ENCODE results near the gene CD96. TPM values are rescaled to one million over a fixed set of nuclear protein-coding genes. Genes with fewer than 3 reads are reported as not detected.

The CD96 gene
- total and polyA plus RNA-seq, 2 donors (not counting 3 experiments of a cell fraction or from before 2014, with no cell fraction given): not detected

GRCh38 chr3:111590143-111590491, 48.1 kb downstream of the CD96 start:
- H3K27ac ChIP-seq (ENCODE audit: insufficient read depth, low read depth, low read length): no peak overlapping the region
- POLR2A ChIA-PET: no interaction called here
- H3K9ac ChIP-seq (replicated peaks; ENCODE audit: extremely low read depth, insufficient read depth, low read length): no peak overlapping the region
- no TSS peak for BruUV-seq (replicated peaks)
- H3K36me3 ChIP-seq (ENCODE audit: control insufficient read depth in 2 of 2, extremely low read depth in 1 of 2, insufficient read depth in 2 of 2, low read length in 2 of 2): no peaks in the 10 kb centered on the region
- CTCF ChIA-PET: no interaction called here
- no peaks in the 10 kb centered on the region for H3K79me2 ChIP-seq (ENCODE audit: control insufficient read depth, insufficient read depth, low read length)
- H4K20me1 ChIP-seq (replicated peaks; ENCODE audit: control insufficient read depth, extremely low read depth, insufficient read depth, low read length): no peaks in the 10 kb centered on the region
- intact Hi-C loops (cut with micrococcal nuclease) (no loop called here), dilution Hi-C loops (cut with MboI; ENCODE audit: extremely low pct_ligation_motif_present, low sequenced_read_pairs) (no loop called here)
- H3K9me1 ChIP-seq (replicated peaks; ENCODE audit: control insufficient read depth, extremely low read depth, insufficient read depth, low read length): no peaks in the 10 kb centered on the region
- H2AFZ ChIP-seq (ENCODE audit: low read depth, low read length): no peak overlapping the region
- FAIRE-seq (no peak), DNase-seq (ENCODE audit: low read depth, low spot score) (no peak)
- H3K4me1 ChIP-seq (ENCODE audit: control insufficient read depth, extremely low read depth, insufficient read depth, low read length): no peaks in the 10 kb centered on the region
- no peak overlapping the region for H3K4me2 ChIP-seq (ENCODE audit: insufficient read depth, low read length)
- H3K9me3 ChIP-seq (replicated peaks; ENCODE audit: control insufficient read depth, insufficient read depth, low read length): no peaks in the 10 kb centered on the region
- TF ChIP-seq JUN (IDR thresholded peaks at IDR 0.05; ENCODE audit: borderline replicate concordance, insufficient read depth, insufficient read length, low read depth) (no peak), POLR2AphosphoS5 (IDR thresholded peaks at IDR 0.05; ENCODE audit: insufficient read depth, low read depth, low read length) (no peak), MYC (IDR thresholded peaks at IDR 0.05; ENCODE audit: low read depth, low read length) (no peak), POLR2A (IDR thresholded peaks at IDR 0.05; ENCODE audit: low read depth, low read length) (no peak)
- no peaks in the 10 kb centered on the region for H3K27me3 ChIP-seq (ENCODE audit: control insufficient read depth in 2 of 2, insufficient read depth in 2 of 2, low read length in 2 of 2)
- no peak overlapping the region for H3K4me3 ChIP-seq (replicated peaks in 1 of 3; ENCODE audit: insufficient read depth in 1 of 3, low read depth in 1 of 3, low read length in 3 of 3)

DNA sequence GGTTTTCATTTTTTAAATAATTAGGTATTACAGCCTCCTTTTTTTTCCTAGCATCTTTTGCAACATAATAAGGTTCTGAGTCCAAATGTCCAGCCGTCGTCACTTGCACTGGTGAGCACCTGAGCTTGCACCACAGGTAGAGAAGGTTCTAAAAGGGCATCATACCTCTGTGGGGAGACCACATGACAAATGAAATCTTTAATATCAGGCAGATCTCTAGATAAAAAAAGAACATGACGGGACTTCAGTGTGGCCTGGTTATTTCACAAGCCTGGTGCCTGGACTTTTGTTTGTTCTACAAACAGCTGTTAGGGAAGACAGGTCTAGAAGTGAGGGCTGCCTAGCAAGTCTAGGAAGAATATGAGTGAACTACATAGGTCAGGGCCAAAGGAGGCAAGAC, 49.6 kb downstream of the CD96 start:
- no peaks in the 10 kb centered on the region for H3K9me1 ChIP-seq (replicated peaks; ENCODE audit: control insufficient read depth, extremely low read depth, insufficient read depth, low read length)
- intact Hi-C loops (cut with micrococcal nuclease) (no loop called here), dilution Hi-C loops (cut with MboI; ENCODE audit: extremely low pct_ligation_motif_present, low sequenced_read_pairs) (no loop called here)
- CTCF ChIA-PET: no interaction called here
- FAIRE-seq (no peak), DNase-seq (ENCODE audit: low read depth, low spot score) (no peak)
- no peaks in the 10 kb centered on the region for H3K36me3 ChIP-seq (ENCODE audit: control insufficient read depth in 2 of 2, extremely low read depth in 1 of 2, insufficient read depth in 2 of 2, low read length in 2 of 2)
- no peaks in the 10 kb centered on the region for H4K20me1 ChIP-seq (replicated peaks; ENCODE audit: control insufficient read depth, extremely low read depth, insufficient read depth, low read length)
- POLR2A ChIA-PET: no interaction called here
- no peak overlapping the region for H3K9ac ChIP-seq (replicated peaks; ENCODE audit: extremely low read depth, insufficient read depth, low read length)
- no TSS peak for BruUV-seq (replicated peaks)
- H3K27ac ChIP-seq (ENCODE audit: insufficient read depth, low read depth, low read length): no peak overlapping the region
- H3K27me3 ChIP-seq (ENCODE audit: control insufficient read depth in 2 of 2, insufficient read depth in 2 of 2, low read length in 2 of 2): no peaks in the 10 kb centered on the region
- no peaks in the 10 kb centered on the region for H3K4me1 ChIP-seq (ENCODE audit: control insufficient read depth, extremely low read depth, insufficient read depth, low read length)
- H3K4me3 ChIP-seq (replicated peaks in 1 of 3; ENCODE audit: insufficient read depth in 1 of 3, low read depth in 1 of 3, low read length in 3 of 3): no peak overlapping the region
- no peak overlapping the region for H3K4me2 ChIP-seq (ENCODE audit: insufficient read depth, low read length)
- no peaks in the 10 kb centered on the region for H3K79me2 ChIP-seq (ENCODE audit: control insufficient read depth, insufficient read depth, low read length)
- no peak overlapping the region for H2AFZ ChIP-seq (ENCODE audit: low read depth, low read length)
- TF ChIP-seq POLR2AphosphoS5 (IDR thresholded peaks at IDR 0.05; ENCODE audit: insufficient read depth, low read depth, low read length) (no peak), GATA2 (IDR thresholded peaks at IDR 0.05; ENCODE audit: insufficient read depth, insufficient read length, low read depth, low read length) (no peak), FOS (IDR thresholded peaks at IDR 0.05; ENCODE audit: borderline replicate concordance, insufficient read depth, low read length) (no peak), POLR2A (IDR thresholded peaks at IDR 0.05; ENCODE audit: low read depth, low read length) (no peak), CTCF (IDR thresholded peaks at IDR 0.05; ENCODE audit: extremely low read depth in 1 of 2, insufficient read depth in 1 of 2, low read depth in 1 of 2, low read length in 2 of 2) (no peak), EZH2 (IDR thresholded peaks at IDR 0.05; ENCODE audit: borderline replicate concordance, low read depth, low read length, severe bottlenecking) (no peak), JUN (IDR thresholded peaks at IDR 0.05; ENCODE audit: borderline replicate concordance, insufficient read depth, insufficient read length, low read depth) (no peak), MYC (IDR thresholded peaks at IDR 0.05; ENCODE audit: low read depth, low read length) (no peak)
- TF ChIP-seq, protein P1, sequence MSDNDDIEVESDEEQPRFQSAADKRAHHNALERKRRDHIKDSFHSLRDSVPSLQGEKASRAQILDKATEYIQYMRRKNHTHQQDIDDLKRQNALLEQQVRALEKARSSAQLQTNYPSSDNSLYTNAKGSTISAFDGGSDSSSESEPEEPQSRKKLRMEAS (IDR thresholded peaks at IDR 0.05; ENCODE audit: insufficient read depth, insufficient read length): no peak
- no peaks in the 10 kb centered on the region for H3K9me3 ChIP-seq (replicated peaks; ENCODE audit: control insufficient read depth, insufficient read depth, low read length)

All from endothelial cell of umbilical vein (primary cell).